Loucy (cell line): ENCODE results near the gene SSH3.

Experiments
- EZH2phosphoT487 ChIP-seq: fragments of 200-600 bp; IDR thresholded peaks from 2 replicates; pipeline ENCODE4 v1.6.1; 2018; ENCODE audit warnings: antibody characterized with exemption, mild to moderate bottlenecking, moderate library complexity, borderline replicate concordance
- TF ChIP-seq, protein P1 (sequence below): fragments of 200-600 bp; sonication (generic); conservative IDR thresholded peaks from 2 replicates; pipeline ENCODE4 v1.5.1; 2014; ENCODE audit warnings: mild to moderate bottlenecking, antibody characterized with exemption, low read length

DNA sequence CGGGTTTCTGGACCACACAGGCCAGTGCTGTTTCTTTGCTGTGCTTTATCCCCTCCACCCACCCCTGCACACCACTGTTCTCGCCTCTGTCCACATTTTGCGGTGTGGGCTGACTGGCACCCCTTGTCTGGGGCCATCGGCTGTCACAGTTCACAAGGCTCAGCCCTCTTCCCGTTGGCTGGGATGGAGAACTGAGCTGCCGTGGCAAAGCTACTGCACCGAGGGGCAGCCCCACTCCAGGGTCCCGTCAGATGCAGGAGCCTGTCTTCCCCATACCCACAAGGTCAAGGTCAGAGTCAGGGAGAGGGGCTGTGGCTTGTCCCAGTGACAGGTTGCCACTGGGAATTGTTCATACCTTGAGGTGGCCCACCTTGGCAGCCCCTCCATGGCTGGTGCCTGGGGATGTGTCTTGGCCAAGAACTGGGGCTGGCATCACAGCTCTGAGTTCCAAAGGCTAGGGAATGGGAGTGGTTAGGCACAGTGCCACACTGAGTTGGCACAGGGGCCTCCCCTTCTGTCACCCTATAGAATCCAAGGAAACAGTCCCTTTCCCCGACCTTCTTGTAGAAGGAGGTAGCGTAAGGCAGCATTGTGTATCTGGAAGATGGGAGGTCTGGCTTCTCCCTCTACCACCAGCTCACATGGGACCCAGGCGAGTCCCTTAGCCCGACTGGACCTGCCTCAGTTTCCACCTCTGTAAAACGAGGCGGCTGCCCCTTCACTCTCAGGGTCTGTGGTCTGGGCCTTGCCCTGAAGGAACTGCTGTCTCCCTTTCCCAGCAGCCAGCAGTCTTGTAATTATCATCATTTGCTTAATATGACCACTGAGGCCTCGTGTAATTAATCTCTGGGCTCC, 33.7 kb upstream of the SSH3 start:
- TF ChIP-seq EZH2phosphoT487, result no peak
- TF ChIP-seq, protein P1, sequence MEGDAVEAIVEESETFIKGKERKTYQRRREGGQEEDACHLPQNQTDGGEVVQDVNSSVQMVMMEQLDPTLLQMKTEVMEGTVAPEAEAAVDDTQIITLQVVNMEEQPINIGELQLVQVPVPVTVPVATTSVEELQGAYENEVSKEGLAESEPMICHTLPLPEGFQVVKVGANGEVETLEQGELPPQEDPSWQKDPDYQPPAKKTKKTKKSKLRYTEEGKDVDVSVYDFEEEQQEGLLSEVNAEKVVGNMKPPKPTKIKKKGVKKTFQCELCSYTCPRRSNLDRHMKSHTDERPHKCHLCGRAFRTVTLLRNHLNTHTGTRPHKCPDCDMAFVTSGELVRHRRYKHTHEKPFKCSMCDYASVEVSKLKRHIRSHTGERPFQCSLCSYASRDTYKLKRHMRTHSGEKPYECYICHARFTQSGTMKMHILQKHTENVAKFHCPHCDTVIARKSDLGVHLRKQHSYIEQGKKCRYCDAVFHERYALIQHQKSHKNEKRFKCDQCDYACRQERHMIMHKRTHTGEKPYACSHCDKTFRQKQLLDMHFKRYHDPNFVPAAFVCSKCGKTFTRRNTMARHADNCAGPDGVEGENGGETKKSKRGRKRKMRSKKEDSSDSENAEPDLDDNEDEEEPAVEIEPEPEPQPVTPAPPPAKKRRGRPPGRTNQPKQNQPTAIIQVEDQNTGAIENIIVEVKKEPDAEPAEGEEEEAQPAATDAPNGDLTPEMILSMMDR, result no peak
